ENCODE measurements around the gene PSMG2.

PSMG2 gene

GRCh38 chr18:12702221-12703095, at the start of gene PSMG2, which contains the start of gene CEP76:
Gene PSMG2 (plus strand): TSS chr18:12703042. CDS start chr18:12703108, 66 bp downstream.
Gene CEP76 (minus strand): TSS chr18:12702723. CDS start chr18:12702548, 175 bp downstream.
- peak; percentile 13 to 95 (median 82) for DNase-seq

GRCh38 chr18:12654971-12655370, 47.9 kb upstream of the PSMG2 start:
- no peak for DNase-seq

- DNase-seq, result no peak
These were observed 46.3 kb upstream of the PSMG2 start for GRCh38 chr18:12656605-12656937.

GRCh38 chr18:12656938-12657683, 45.7 kb upstream of the PSMG2 start:
- peak in 33 of 56 donors; percentile 11 to 59 (median 39) for DNase-seq

- DNase-seq, result peak in 54 of 56 donors; percentile 13 to 85 (median 62)
These were observed 45.0 kb upstream of the PSMG2 start, which contains the start of gene SPIRE1 for GRCh38 chr18:12657684-12658425. Gene SPIRE1 (minus strand): TSS chr18:12658107. CDS start chr18:12657866, 241 bp downstream.

GRCh38 chr18:12658426-12659138, 44.3 kb upstream of the PSMG2 start:
- DNase-seq, result peak in 32 of 56 donors; percentile 22 to 76 (median 56)

- DNase-seq, result peak in 10 of 56 donors; percentile 1 to 47 (median 11)
These were observed 42.8 kb upstream of the PSMG2 start for GRCh38 chr18:12659904-12660605.

- no peak for DNase-seq
These were observed 34.8 kb upstream of the PSMG2 start for GRCh38 chr18:12668041-12668440.

GRCh38 chr18:12679183-12679786, 23.6 kb upstream of the PSMG2 start:
- peak in 9 of 56 donors; percentile 3 to 18 (median 11) for DNase-seq

- no peak for DNase-seq
These were observed 16.7 kb upstream of the PSMG2 start for GRCh38 chr18:12686100-12686499.

- DNase-seq, result no peak
These were observed 13.5 kb upstream of the PSMG2 start for GRCh38 chr18:12689256-12689850.

GRCh38 chr18:12692206-12692605, 10.6 kb upstream of the PSMG2 start:
- DNase-seq, result no peak

GRCh38 chr18:12694032-12694431, 8.8 kb upstream of the PSMG2 start:
- DNase-seq, result no peak

GRCh38 chr18:12699747-12700146, 3.1 kb upstream of the PSMG2 start:
- DNase-seq, result no peak

- no peak for DNase-seq
These were observed 1.7 kb upstream of the PSMG2 start for GRCh38 chr18:12701161-12701560.

GRCh38 chr18:12703096-12703567, 290 bp downstream of the PSMG2 start:
- DNase-seq, result peak in 1 of 56 donors; percentile 76

GRCh38 chr18:12703664-12704063, 822 bp downstream of the PSMG2 start:
- no peak for DNase-seq

- DNase-seq, result no peak
These were observed 8.6 kb downstream of the PSMG2 start for GRCh38 chr18:12711446-12711845.

Data from nucleus accumbens (tissue), 56 donors.